Measurements from ENCODE around the gene ANKRD11.

The ANKRD11 gene

DNA sequence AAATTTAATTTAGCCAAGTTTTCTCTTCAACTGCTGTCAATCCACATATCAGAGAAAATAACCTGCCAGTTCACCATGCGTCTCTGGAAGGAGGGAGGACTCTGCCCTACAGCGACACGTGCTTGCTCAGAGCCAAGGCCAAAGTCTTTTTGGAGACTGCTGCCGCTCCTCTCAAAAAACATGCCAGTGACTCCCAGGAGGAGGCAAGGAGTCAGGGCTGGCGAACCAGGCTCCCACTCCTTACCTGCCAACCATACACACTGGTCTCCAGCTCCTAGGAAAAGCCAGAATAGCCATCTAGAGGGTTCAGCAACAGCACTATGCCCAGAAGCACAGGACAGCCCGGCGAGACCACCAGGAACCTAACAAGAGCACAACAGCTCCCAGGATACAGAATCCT is 73.0 kb downstream of the ANKRD11 start:
- TF ChIP-seq CTCF (IDR thresholded peaks at IDR 0.05; ENCODE audit: extremely low read depth, insufficient read depth, missing control alignments), result no peak
- in situ Hi-C loops (cut with MboI; ENCODE audit: low pct_unique_long_range_greater_than_20kb, low sequenced_read_pairs, unreplicated experiment), result no loop called here

GRCh38 chr16:89413811-89414585 is 76.4 kb downstream of the ANKRD11 start:
- TF ChIP-seq CTCF (IDR thresholded peaks at IDR 0.05; ENCODE audit: extremely low read depth, insufficient read depth, missing control alignments), result no peak
- in situ Hi-C loops (cut with MboI; ENCODE audit: low pct_unique_long_range_greater_than_20kb, low sequenced_read_pairs, unreplicated experiment), result no loop called here

More for the DNA sequence above, 73.0 kb downstream of the ANKRD11 start:
- DNase-seq (ENCODE audit: low spot score), result no peak

GRCh38 chr16:89412811-89413210 is 77.5 kb downstream of the ANKRD11 start:
- TF ChIP-seq CTCF (IDR thresholded peaks at IDR 0.05; ENCODE audit: extremely low read depth, insufficient read depth, missing control alignments), result no peak
- in situ Hi-C loops (cut with MboI; ENCODE audit: low pct_unique_long_range_greater_than_20kb, low sequenced_read_pairs, unreplicated experiment), result no loop called here
- DNase-seq (ENCODE audit: low spot score), result no peak

More at GRCh38 chr16:89413811-89414585, 76.4 kb downstream of the ANKRD11 start:
- no peak for DNase-seq (ENCODE audit: low spot score)

DNA sequence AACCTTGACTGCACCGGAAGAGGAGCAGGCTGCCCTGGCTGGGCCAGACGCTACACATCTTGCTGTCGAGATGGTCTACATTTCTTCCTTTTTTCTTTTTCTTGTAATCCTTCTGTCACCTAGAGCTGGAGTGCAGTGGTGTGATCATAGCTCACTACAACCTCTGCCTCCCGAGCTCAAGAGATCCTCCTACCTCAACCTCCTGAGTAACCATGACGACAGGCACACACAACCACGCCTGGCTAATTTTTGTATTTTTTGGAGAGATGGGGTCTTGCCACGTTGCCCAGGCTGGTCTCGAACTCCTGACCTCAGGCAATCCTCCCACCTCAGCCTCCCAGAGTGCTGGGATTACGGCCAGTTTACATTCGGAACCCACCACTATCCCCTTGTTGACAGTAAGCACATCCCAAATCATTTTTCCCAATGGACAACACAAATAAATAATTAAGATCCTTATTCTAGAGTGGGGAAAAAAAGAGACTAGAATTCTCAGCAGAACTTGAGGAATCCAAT is 79.0 kb downstream of the ANKRD11 start:
- TF ChIP-seq CTCF (IDR thresholded peaks at IDR 0.05; ENCODE audit: extremely low read depth, insufficient read depth, missing control alignments), result no peak

DNA sequence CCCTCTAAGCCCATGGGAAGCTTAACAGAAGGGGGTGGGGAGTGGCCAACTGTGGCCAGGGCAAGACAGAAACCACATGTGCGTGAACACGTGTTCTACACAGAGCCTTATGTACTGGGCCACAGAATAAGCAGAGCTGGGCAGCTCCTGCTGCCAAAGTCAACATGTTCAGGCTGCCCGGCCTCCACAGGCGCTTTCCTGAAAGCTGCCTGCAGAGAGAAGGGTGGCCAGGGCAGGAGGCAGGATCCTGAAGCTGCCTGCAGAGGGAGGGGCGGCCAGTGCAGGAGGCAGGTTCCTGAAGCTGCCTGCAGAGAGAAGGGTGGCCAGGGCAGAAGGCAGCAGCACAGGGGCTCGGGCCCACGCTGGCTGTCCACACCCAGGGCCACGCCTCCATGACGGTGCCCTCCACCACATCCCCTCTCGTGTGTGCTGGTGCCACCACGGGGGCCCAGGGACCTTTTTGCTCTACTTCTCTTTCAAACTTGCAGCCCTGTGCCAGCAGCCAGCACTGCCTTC is 79.5 kb downstream of the ANKRD11 start:
- in situ Hi-C loops (cut with MboI; ENCODE audit: low pct_unique_long_range_greater_than_20kb, low sequenced_read_pairs, unreplicated experiment), result no loop called here
- DNase-seq (ENCODE audit: low spot score), result no peak
- TF ChIP-seq CTCF (IDR thresholded peaks at IDR 0.05; ENCODE audit: extremely low read depth, insufficient read depth, missing control alignments), result no peak

More for the DNA sequence above, 79.0 kb downstream of the ANKRD11 start:
- in situ Hi-C loops (cut with MboI; ENCODE audit: low pct_unique_long_range_greater_than_20kb, low sequenced_read_pairs, unreplicated experiment), result no loop called here
- no peak for DNase-seq (ENCODE audit: low spot score)

DNA sequence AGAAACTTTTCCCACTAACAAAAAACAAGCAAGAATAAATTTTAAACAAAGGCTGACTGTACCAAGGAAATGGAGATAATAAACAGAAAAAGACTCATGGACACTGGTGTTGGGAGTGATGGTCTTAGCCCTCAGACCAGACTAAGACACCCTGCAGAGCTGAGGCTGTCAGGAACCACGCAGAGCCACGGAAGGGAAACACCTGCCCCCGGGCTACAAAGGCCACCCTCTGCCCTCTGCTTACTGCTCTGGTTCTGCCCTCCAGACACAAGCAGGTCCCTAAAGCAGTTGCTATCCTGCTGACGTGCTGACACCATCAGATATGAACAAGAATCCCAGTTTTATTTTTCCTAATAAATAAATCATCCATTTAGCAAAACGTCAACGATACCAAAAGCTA is 80.0 kb downstream of the ANKRD11 start:
- no peak for TF ChIP-seq CTCF (IDR thresholded peaks at IDR 0.05; ENCODE audit: extremely low read depth, insufficient read depth, missing control alignments)
- in situ Hi-C loops (cut with MboI; ENCODE audit: low pct_unique_long_range_greater_than_20kb, low sequenced_read_pairs, unreplicated experiment), result no loop called here
- DNase-seq (ENCODE audit: low spot score), result no peak
